ENCODE results near the gene KLHL13. TPM values are rescaled to one million over a fixed set of nuclear protein-coding genes. Genes with fewer than 3 reads are reported as not detected.

The KLHL13 gene
- total RNA-seq, 1 donor from 2014 or later = 1.8 TPM

DNA sequence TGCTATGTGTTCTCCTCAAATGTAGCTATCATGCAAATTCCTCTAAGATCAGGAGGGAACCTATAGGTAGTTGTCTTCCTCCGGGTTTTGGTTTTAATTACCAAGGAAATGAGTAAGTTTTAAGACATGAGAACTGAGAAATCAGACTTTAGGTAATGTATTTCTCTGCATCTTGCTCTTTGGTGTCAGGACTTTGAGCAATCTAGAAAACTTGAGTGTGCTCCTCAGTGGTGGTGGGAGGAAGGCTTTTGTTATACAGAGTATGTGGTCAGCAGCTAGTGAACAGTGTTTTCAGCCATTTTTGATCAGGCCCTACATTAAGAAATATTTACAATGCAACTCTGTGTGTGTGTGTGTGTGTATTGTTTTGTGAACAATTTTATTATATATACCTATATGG, 224.1 kb downstream of the KLHL13 start:
- DNase-seq (ENCODE audit: low read depth) (no peak), FAIRE-seq (no peak)
- TF ChIP-seq, protein P1, sequence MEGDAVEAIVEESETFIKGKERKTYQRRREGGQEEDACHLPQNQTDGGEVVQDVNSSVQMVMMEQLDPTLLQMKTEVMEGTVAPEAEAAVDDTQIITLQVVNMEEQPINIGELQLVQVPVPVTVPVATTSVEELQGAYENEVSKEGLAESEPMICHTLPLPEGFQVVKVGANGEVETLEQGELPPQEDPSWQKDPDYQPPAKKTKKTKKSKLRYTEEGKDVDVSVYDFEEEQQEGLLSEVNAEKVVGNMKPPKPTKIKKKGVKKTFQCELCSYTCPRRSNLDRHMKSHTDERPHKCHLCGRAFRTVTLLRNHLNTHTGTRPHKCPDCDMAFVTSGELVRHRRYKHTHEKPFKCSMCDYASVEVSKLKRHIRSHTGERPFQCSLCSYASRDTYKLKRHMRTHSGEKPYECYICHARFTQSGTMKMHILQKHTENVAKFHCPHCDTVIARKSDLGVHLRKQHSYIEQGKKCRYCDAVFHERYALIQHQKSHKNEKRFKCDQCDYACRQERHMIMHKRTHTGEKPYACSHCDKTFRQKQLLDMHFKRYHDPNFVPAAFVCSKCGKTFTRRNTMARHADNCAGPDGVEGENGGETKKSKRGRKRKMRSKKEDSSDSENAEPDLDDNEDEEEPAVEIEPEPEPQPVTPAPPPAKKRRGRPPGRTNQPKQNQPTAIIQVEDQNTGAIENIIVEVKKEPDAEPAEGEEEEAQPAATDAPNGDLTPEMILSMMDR (IDR thresholded peaks at IDR 0.05; ENCODE audit: insufficient read depth, low read length, severe bottlenecking) = no peak
- no peak overlapping the region for H3K4me3 ChIP-seq (ENCODE audit: low read depth, low read length)
- no peaks in the 10 kb centered on the region for H3K36me3 ChIP-seq (ENCODE audit: control insufficient read depth, insufficient read depth, low read length)
- H3K27me3 ChIP-seq (ENCODE audit: control insufficient read depth, insufficient read depth, low read length) = no peaks in the 10 kb centered on the region

DNA sequence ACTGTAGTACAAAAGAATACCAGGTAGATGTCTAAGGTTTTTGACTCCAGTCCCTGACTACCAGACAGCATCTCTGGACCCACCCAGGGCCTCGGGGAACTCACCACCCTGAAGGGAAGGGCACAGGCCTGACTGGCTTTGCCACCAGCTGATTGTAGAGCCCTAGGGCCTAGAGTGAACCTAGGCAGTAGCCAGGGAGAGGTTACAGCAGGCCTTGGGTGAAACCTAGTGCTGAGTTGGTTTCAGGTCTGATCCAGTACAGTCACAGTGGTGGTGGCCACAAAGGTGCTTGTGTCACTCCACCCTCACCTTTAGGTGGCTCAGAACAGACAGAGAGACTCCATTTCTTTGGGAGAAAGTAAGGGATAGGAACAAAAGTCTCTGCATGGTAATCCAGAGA, 244.8 kb downstream of the KLHL13 start:
- FAIRE-seq (no peak), DNase-seq (ENCODE audit: low read depth) (no peak)
- H3K4me3 ChIP-seq (ENCODE audit: low read depth, low read length) = no peak overlapping the region
- TF ChIP-seq, protein P1 (IDR thresholded peaks at IDR 0.05; ENCODE audit: insufficient read depth, low read length, severe bottlenecking) = no peak
- no peaks in the 10 kb centered on the region for H3K27me3 ChIP-seq (ENCODE audit: control insufficient read depth, insufficient read depth, low read length)
- H3K36me3 ChIP-seq (ENCODE audit: control insufficient read depth, insufficient read depth, low read length) = no peaks in the 10 kb centered on the region

DNA sequence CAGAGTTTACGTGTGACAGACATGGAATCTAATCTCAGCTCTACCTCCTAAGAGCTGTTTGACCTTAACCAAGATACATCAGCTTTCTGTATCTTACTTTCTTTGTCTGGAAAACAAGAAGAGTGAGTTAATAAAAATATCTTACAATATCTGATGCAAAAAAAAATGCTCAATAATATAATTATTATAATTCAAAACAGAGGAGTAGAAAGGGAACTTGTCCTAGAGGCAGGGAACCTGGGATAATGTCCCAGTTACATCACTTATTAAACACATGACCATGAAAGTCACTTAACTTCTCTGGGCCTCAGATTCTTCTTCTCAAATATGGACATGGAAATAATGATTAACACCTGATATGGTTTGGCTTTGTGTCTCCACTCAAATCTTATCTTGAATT, 256.1 kb downstream of the KLHL13 start:
- no peak for DNase-seq (ENCODE audit: low read depth)
- no peak for FAIRE-seq
- Histone ChIP-seq H3K27me3 (ENCODE audit: control insufficient read depth, insufficient read depth, low read length) (no peaks in the 10 kb centered on the region), H3K36me3 (ENCODE audit: control insufficient read depth, insufficient read depth, low read length) (no peaks in the 10 kb centered on the region), H3K4me3 (ENCODE audit: low read depth, low read length) (no peak overlapping the region)
- TF ChIP-seq, protein P1 (IDR thresholded peaks at IDR 0.05; ENCODE audit: insufficient read depth, low read length, severe bottlenecking) = no peak

DNA sequence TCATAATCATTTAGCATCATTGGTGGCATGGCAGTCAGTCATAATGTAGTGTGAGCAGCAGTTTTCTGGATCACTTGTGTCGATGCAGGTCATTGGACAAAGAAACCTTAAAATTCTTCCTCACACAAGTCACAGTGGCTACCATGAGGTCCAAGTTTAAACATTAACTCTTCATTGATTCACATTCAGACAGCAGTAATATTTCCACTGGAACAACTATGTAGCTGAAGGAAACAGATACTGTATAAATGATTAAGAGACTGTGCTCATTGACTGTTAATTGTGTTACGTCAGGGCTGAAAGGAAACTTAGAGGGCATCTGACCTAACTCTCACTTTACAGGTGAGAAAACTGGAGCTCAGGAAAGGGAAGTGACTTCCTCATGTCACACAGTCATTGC, 261.8 kb downstream of the KLHL13 start:
- no peak overlapping the region for H3K4me3 ChIP-seq (ENCODE audit: low read depth, low read length)
- DNase-seq (ENCODE audit: low read depth) (no peak), FAIRE-seq (no peak)
- TF ChIP-seq, protein P1 (IDR thresholded peaks at IDR 0.05; ENCODE audit: insufficient read depth, low read length, severe bottlenecking) = no peak
- H3K36me3 ChIP-seq (ENCODE audit: control insufficient read depth, insufficient read depth, low read length) = no peaks in the 10 kb centered on the region
- no peaks in the 10 kb centered on the region for H3K27me3 ChIP-seq (ENCODE audit: control insufficient read depth, insufficient read depth, low read length)

DNA sequence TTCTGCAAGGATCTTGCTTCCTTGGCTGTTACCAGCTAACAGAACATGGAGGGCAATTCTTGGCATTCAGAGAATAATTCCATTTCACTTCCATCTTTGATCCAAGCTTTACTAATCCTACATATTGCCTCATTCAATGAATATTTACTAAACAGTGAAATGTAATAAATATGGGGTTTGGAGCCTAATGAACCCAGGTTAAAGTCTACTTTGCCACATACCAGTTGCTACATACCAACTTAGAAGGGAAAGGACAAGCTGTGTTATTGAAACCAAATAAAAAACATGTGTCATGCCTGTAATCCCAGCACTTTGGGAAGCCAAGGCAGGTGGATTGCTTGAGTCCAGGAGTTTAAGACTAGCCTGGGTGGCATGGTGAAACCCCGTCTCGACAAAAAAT, 265.6 kb downstream of the KLHL13 start:
- FAIRE-seq = no peak
- DNase-seq (ENCODE audit: low read depth) = no peak
- no peaks in the 10 kb centered on the region for H3K36me3 ChIP-seq (ENCODE audit: control insufficient read depth, insufficient read depth, low read length)
- no peak overlapping the region for H3K4me3 ChIP-seq (ENCODE audit: low read depth, low read length)
- no peaks in the 10 kb centered on the region for H3K27me3 ChIP-seq (ENCODE audit: control insufficient read depth, insufficient read depth, low read length)
- TF ChIP-seq, protein P1 (IDR thresholded peaks at IDR 0.05; ENCODE audit: insufficient read depth, low read length, severe bottlenecking) = no peak

Other genes with a start within 250 kb of the KLHL13 start
- gene WDR44, start 229.3 kb upstream of the KLHL13 start, total RNA-seq = 7.1 and 9.7 TPM in 2 replicates

All from bronchial epithelial cell (primary cell).